Upper lobe of right lung (tissue), 1 donor: ENCODE measurements around the gene DHX15. TPM values are rescaled to one million over a fixed set of nuclear protein-coding genes. Genes with fewer than 3 reads are reported as not detected.

Experiments
- ATAC-seq: fragments of 200-7000 bp; cut with Tn5 transposase; one replicate; pipeline ENCODE4 v1.9.1; 2020; ENCODE audit warnings: mild to moderate bottlenecking, moderate library complexity
- DNase-seq: peaks from one replicate; pipeline ENCODE4 v3.0.0-alpha.2; 2020
- H3K27ac ChIP-seq: fragments of 200-600 bp; one replicate; pipeline ENCODE4 v1.8.0; 2022
- H3K27me3 ChIP-seq: fragments of 200-600 bp; one replicate; pipeline ENCODE4 v1.8.0; 2022; ENCODE audit warnings: mild to moderate bottlenecking
- H3K36me3 ChIP-seq: fragments of 200-600 bp; one replicate; pipeline ENCODE4 v1.8.0; 2022
- H3K4me1 ChIP-seq: fragments of 200-600 bp; one replicate; pipeline ENCODE4 v1.8.0; 2022
- H3K4me3 ChIP-seq: fragments of 200-600 bp; one replicate; pipeline ENCODE4 v1.8.0; 2022; ENCODE audit warnings: mild to moderate bottlenecking
- H3K9me3 ChIP-seq: fragments of 200-600 bp; one replicate; pipeline ENCODE4 v1.8.0; 2022
- CTCF ChIP-seq: fragments of 200-600 bp; IDR thresholded peaks from one replicate; pipeline ENCODE4 v1.8.0; 2022; ENCODE audit warnings: antibody characterized with exemption
- intact Hi-C: fragments of 100-400 bp; cut with DNase I; formaldehyde crosslinking; loops from one replicate; pipeline ENCODE4 v1.11.0; 2022
- total RNA-seq: library from RNA; stranded (reverse); fragmentation: NEBNext Ultra II Directional; extraction: Animal tissue kit (Norgen Biotek cat#: 25700); gene quantifications from one replicate; pipeline ENCODE4 v1.2.1, GENCODE V29; 2021
- donor health status: DM: no; HTN: yes; CAD: no; lungs with severe emphysema.

The DHX15 gene
- total RNA-seq, 1 donor from 2014 or later = 101 TPM

GRCh38 chr4:24595659-24596058 is 11.3 kb upstream of the DHX15 start:
- no peak for DNase-seq
- H3K27me3 ChIP-seq = no peaks in the 10 kb centered on the region
- H3K27ac ChIP-seq = no peak overlapping the region
- no peaks in the 10 kb centered on the region for H3K36me3 ChIP-seq
- intact Hi-C loops = no loop called here
- H3K4me3 ChIP-seq = no peak overlapping the region
- H3K4me1 ChIP-seq = no peaks in the 10 kb centered on the region
- ATAC-seq = no peak
- no peaks in the 10 kb centered on the region for H3K9me3 ChIP-seq
- TF ChIP-seq CTCF = no peak

GRCh38 chr4:24594887-24595286 is 10.5 kb upstream of the DHX15 start:
- no peaks in the 10 kb centered on the region for H3K9me3 ChIP-seq
- ATAC-seq (no peak), DNase-seq (no peak)
- H3K27ac ChIP-seq = no peak overlapping the region
- intact Hi-C loops = no loop called here
- H3K27me3 ChIP-seq = no peaks in the 10 kb centered on the region
- no peaks in the 10 kb centered on the region for H3K4me1 ChIP-seq
- no peak overlapping the region for H3K4me3 ChIP-seq
- no peaks in the 10 kb centered on the region for H3K36me3 ChIP-seq
- no peak for TF ChIP-seq CTCF

- Histone ChIP-seq H3K36me3 (no peaks in the 10 kb centered on the region), H3K9me3 (no peaks in the 10 kb centered on the region), H3K27ac (no peak overlapping the region), H3K4me3 (no peak overlapping the region), H3K27me3 (no peaks in the 10 kb centered on the region), H3K4me1 (peaks cover 3% of the 10 kb centered on the region)
- no peak for ATAC-seq
- DNase-seq = no peak
- intact Hi-C loops = no loop called here
- no peak for TF ChIP-seq CTCF
Observed at GRCh38 chr4:24589448-24589847, 5.1 kb upstream of the DHX15 start.

GRCh38 chr4:24588216-24588954 is 4.0 kb upstream of the DHX15 start:
- Histone ChIP-seq H3K4me1 (peaks cover 3% of the 10 kb centered on the region), H3K36me3 (no peaks in the 10 kb centered on the region), H3K4me3 (no peak overlapping the region), H3K27me3 (no peaks in the 10 kb centered on the region), H3K27ac (no peak overlapping the region), H3K9me3 (no peaks in the 10 kb centered on the region)
- intact Hi-C loops = no loop called here
- no peak for TF ChIP-seq CTCF
- ATAC-seq (no peak), DNase-seq (no peak)

GRCh38 chr4:24583451-24584210 is 723 bp downstream of the DHX15 start:
- intact Hi-C loops = no loop called here
- TF ChIP-seq CTCF = no peak
- H3K4me3 ChIP-seq = peak overlapping the region; percentile 85
- peak overlapping the region; percentile 97 for H3K27ac ChIP-seq
- H3K9me3 ChIP-seq = no peaks in the 10 kb centered on the region
- ATAC-seq (peak; percentile 55), DNase-seq (peak; percentile 78)
- no peaks in the 10 kb centered on the region for H3K27me3 ChIP-seq
- H3K4me1 ChIP-seq = peaks cover 21% of the 10 kb centered on the region
- peaks cover 3% of the 10 kb centered on the region for H3K36me3 ChIP-seq
